ENCODE results near the gene ADAM22.
"Not testable (repeated sequence)": the region's sequence is repeated elsewhere in the genome, so short reads cannot be mapped to it uniquely, and the experiment has no call there.

The ADAM22 gene

GRCh38 chr7:87941138-87941537 lies 7.1 kb downstream of the ADAM22 start:
- no peak for DNase-seq (ENCODE audit: low read depth, low spot score)
- Histone ChIP-seq H3K36me3 (ENCODE audit: insufficient read depth, low read length) (peaks cover 11% of the 10 kb centered on the region), H3K4me3 (no peak overlapping the region), H3K9ac (ENCODE audit: insufficient read length) (no peak overlapping the region), H3K9me3 (ENCODE audit: low read depth, low read length) (no peaks in the 10 kb centered on the region), H3K27ac (no peak overlapping the region)
- TF ChIP-seq FOXP2 (optimal IDR thresholded peaks at IDR 0.05; ENCODE audit: control extremely low read depth, extremely low read length, insufficient read depth): no peak
- no peak for TF ChIP-seq POLR2AphosphoS5 (IDR thresholded peaks at IDR 0.05; ENCODE audit: borderline replicate concordance, low read depth, low read length)
- no peak for TF ChIP-seq EZH2 (IDR thresholded peaks at IDR 0.05)

- no peak for TF ChIP-seq POLR2AphosphoS5 (IDR thresholded peaks at IDR 0.05; ENCODE audit: borderline replicate concordance, low read depth, low read length)
- TF ChIP-seq EZH2 (IDR thresholded peaks at IDR 0.05): no peak
- TF ChIP-seq FOXP2 (optimal IDR thresholded peaks at IDR 0.05; ENCODE audit: control extremely low read depth, extremely low read length, insufficient read depth): no peak
- Histone ChIP-seq H3K27ac (no peak overlapping the region), H3K4me3 (no peak overlapping the region), H3K9me3 (ENCODE audit: low read depth, low read length) (no peaks in the 10 kb centered on the region), H3K9ac (ENCODE audit: insufficient read length) (no peak overlapping the region), H3K36me3 (ENCODE audit: insufficient read depth, low read length) (no peaks in the 10 kb centered on the region)
- no peak for DNase-seq (ENCODE audit: low read depth, low spot score)
Observed at GRCh38 chr7:87944547-87944946, 10.5 kb downstream of the ADAM22 start.

- not testable (repeated sequence) for H3K9me3 ChIP-seq (ENCODE audit: low read depth, low read length); H3K27ac ChIP-seq; H3K4me3 ChIP-seq
Observed at GRCh38 chr7:87945926-87946325, 11.9 kb downstream of the ADAM22 start.

GRCh38 chr7:87948371-87948770 lies 14.3 kb downstream of the ADAM22 start:
- no peak overlapping the region for H3K9ac ChIP-seq (ENCODE audit: insufficient read length)
- H3K36me3 ChIP-seq (ENCODE audit: insufficient read depth, low read length): no peaks in the 10 kb centered on the region
- no peak for TF ChIP-seq EZH2 (IDR thresholded peaks at IDR 0.05)
- no peak for TF ChIP-seq FOXP2 (optimal IDR thresholded peaks at IDR 0.05; ENCODE audit: control extremely low read depth, extremely low read length, insufficient read depth)
- no peak for TF ChIP-seq POLR2AphosphoS5 (IDR thresholded peaks at IDR 0.05; ENCODE audit: borderline replicate concordance, low read depth, low read length)
- H3K27ac ChIP-seq: no peak overlapping the region
- DNase-seq (ENCODE audit: low read depth, low spot score): no peak
- no peaks in the 10 kb centered on the region for H3K9me3 ChIP-seq (ENCODE audit: low read depth, low read length)
- H3K4me3 ChIP-seq: no peak overlapping the region

More at GRCh38 chr7:87945926-87946325, 11.9 kb downstream of the ADAM22 start:
- not testable (repeated sequence) for H3K36me3 ChIP-seq (ENCODE audit: insufficient read depth, low read length); H3K9ac ChIP-seq (ENCODE audit: insufficient read length); DNase-seq (ENCODE audit: low read depth, low spot score)

- Histone ChIP-seq H3K27ac (no peak overlapping the region), H3K36me3 (ENCODE audit: insufficient read depth, low read length) (no peaks in the 10 kb centered on the region), H3K4me3 (no peak overlapping the region), H3K9ac (ENCODE audit: insufficient read length) (no peak overlapping the region), H3K9me3 (ENCODE audit: low read depth, low read length) (no peaks in the 10 kb centered on the region)
- DNase-seq (ENCODE audit: low read depth, low spot score): no peak
- TF ChIP-seq POLR2AphosphoS5 (IDR thresholded peaks at IDR 0.05; ENCODE audit: borderline replicate concordance, low read depth, low read length): no peak
- TF ChIP-seq FOXP2 (optimal IDR thresholded peaks at IDR 0.05; ENCODE audit: control extremely low read depth, extremely low read length, insufficient read depth): no peak
- no peak for TF ChIP-seq EZH2 (IDR thresholded peaks at IDR 0.05)
Observed at GRCh38 chr7:87959336-87959735, 25.3 kb downstream of the ADAM22 start.

- TF ChIP-seq FOXP2 (optimal IDR thresholded peaks at IDR 0.05; ENCODE audit: control extremely low read depth, extremely low read length, insufficient read depth) (no peak), POLR2AphosphoS5 (IDR thresholded peaks at IDR 0.05; ENCODE audit: borderline replicate concordance, low read depth, low read length) (no peak), EZH2 (IDR thresholded peaks at IDR 0.05) (no peak)
- Histone ChIP-seq H3K9ac (ENCODE audit: insufficient read length) (no peak overlapping the region), H3K4me3 (no peak overlapping the region), H3K36me3 (ENCODE audit: insufficient read depth, low read length) (no peaks in the 10 kb centered on the region), H3K9me3 (ENCODE audit: low read depth, low read length) (no peaks in the 10 kb centered on the region), H3K27ac (peak overlapping the region; percentile 60; the same call in 1 of the 2 replicates)
- DNase-seq (ENCODE audit: low read depth, low spot score): no peak
Observed at GRCh38 chr7:87960239-87960638, 26.2 kb downstream of the ADAM22 start.

GRCh38 chr7:87961754-87962153 lies 27.7 kb downstream of the ADAM22 start:
- Histone ChIP-seq H3K4me3 (no peak overlapping the region), H3K9me3 (ENCODE audit: low read depth, low read length) (no peaks in the 10 kb centered on the region), H3K9ac (ENCODE audit: insufficient read length) (no peak overlapping the region), H3K36me3 (ENCODE audit: insufficient read depth, low read length) (no peaks in the 10 kb centered on the region), H3K27ac (no peak overlapping the region)
- TF ChIP-seq EZH2 (IDR thresholded peaks at IDR 0.05) (no peak), POLR2AphosphoS5 (IDR thresholded peaks at IDR 0.05; ENCODE audit: borderline replicate concordance, low read depth, low read length) (no peak), FOXP2 (optimal IDR thresholded peaks at IDR 0.05; ENCODE audit: control extremely low read depth, extremely low read length, insufficient read depth) (no peak)
- no peak for DNase-seq (ENCODE audit: low read depth, low spot score)

- no peak for DNase-seq (ENCODE audit: low read depth, low spot score)
- H3K4me3 ChIP-seq: no peak overlapping the region
Observed at GRCh38 chr7:87966271-87966670, 32.2 kb downstream of the ADAM22 start.

GRCh38 chr7:87968021-87968420 lies 34.0 kb downstream of the ADAM22 start:
- no peak for TF ChIP-seq EZH2 (IDR thresholded peaks at IDR 0.05)
- no peak for TF ChIP-seq FOXP2 (optimal IDR thresholded peaks at IDR 0.05; ENCODE audit: control extremely low read depth, extremely low read length, insufficient read depth)
- no peak for TF ChIP-seq POLR2AphosphoS5 (IDR thresholded peaks at IDR 0.05; ENCODE audit: borderline replicate concordance, low read depth, low read length)
- no peak for DNase-seq (ENCODE audit: low read depth, low spot score)
- H3K9me3 ChIP-seq (ENCODE audit: low read depth, low read length): no peaks in the 10 kb centered on the region
- H3K9ac ChIP-seq (ENCODE audit: insufficient read length): no peak overlapping the region
- no peaks in the 10 kb centered on the region for H3K36me3 ChIP-seq (ENCODE audit: insufficient read depth, low read length)
- no peak overlapping the region for H3K27ac ChIP-seq
- no peak overlapping the region for H3K4me3 ChIP-seq

More at GRCh38 chr7:87966271-87966670, 32.2 kb downstream of the ADAM22 start:
- Histone ChIP-seq H3K36me3 (ENCODE audit: insufficient read depth, low read length) (no peaks in the 10 kb centered on the region), H3K9me3 (ENCODE audit: low read depth, low read length) (no peaks in the 10 kb centered on the region), H3K9ac (ENCODE audit: insufficient read length) (no peak overlapping the region), H3K27ac (no peak overlapping the region)
- TF ChIP-seq EZH2 (IDR thresholded peaks at IDR 0.05) (no peak), FOXP2 (optimal IDR thresholded peaks at IDR 0.05; ENCODE audit: control extremely low read depth, extremely low read length, insufficient read depth) (no peak), POLR2AphosphoS5 (IDR thresholded peaks at IDR 0.05; ENCODE audit: borderline replicate concordance, low read depth, low read length) (no peak)
